ENCODE data around the gene WASF1.

DNA sequence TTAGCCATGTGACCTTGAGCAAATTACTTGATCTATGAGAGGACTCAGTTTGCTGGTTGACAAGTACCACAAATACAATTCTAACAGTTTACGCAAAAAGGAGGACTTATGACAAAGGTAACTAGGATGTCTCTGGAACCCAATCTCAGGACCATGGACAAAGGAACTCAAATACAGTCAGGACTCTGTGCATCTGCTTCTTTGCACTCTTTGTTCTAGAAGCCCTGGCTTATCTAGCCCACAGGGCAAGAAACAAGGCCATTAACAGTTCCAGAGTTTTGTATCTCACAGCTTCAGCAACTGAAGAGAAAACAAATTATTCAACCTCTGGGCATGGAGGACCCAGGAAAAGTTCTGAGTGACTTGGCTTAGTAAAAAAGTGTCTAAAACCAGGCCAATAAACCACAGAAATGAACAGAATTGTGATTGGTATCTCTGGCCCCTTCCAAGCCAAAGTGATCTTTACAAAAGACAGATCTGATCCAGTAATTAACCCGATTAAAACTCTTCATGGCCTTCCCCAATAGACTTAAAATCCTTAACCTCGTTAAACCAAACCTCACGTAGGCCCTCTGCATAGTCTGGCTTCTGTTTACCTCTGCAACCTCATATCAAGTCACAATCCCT, 5.9 kb downstream of the WASF1 start:
- TF ChIP-seq EZH2 (IDR thresholded peaks at IDR 0.05) (no peak), POLR2AphosphoS5 (IDR thresholded peaks at IDR 0.05; ENCODE audit: borderline replicate concordance, low read depth, low read length) (no peak), FOXP2 (optimal IDR thresholded peaks at IDR 0.05; ENCODE audit: control extremely low read depth, extremely low read length, insufficient read depth) (no peak)
